ENCODE results near the gene UCK2.

DNA sequence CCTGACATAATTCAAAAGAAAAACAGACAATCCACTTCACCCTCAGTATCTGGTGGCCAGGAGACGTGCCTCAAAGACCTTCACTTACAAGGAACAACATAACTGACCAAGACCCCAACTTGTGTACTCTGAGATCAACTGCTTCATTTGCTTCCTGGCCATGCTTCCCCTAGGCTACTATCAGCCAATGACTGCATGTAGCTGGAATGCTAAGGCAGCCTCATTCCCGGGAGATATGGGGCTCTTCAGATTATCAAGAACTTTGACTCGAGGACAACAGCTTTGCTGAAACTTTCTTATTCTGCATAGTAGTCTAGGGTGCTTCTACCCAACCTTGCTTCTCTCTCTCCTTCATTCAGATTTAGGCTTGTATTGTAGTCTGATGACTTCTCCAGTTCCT is 11.7 kb upstream of the UCK2 start:
- TF ChIP-seq CTCF (IDR thresholded peaks at IDR 0.05; ENCODE audit: extremely low read depth in 1 of 2, insufficient read depth in 1 of 2, low read depth in 1 of 2, low read length in 2 of 2) (no peak), POLR2A (IDR thresholded peaks at IDR 0.05; ENCODE audit: low read depth, low read length) (no peak)
